Embryonic facial prominence (tissue), 1 donor: ENCODE results near the gene SAMD11.
A peak's percentile ranks its signal among the peaks of the same experiment; 100 is the strongest.
"Not testable (repeated sequence)": the region's sequence is repeated elsewhere in the genome, so short reads cannot be mapped to it uniquely, and the experiment has no call there.

Experiments used
- DNase-seq: peaks from one replicate; pipeline ENCODE4 v3.0.0-alpha.2; 2016; ENCODE audit errors: extremely low spot score

The SAMD11 gene

GRCh38 chr1:923131-923990 is at the start of gene SAMD11:
Gene SAMD11, plus strand, starts transcription at chr1:923923. Its CDS starts 509 bp downstream, at chr1:924432.
- DNase-seq, result no peak

- DNase-seq, result not testable (repeated sequence)
Observed at GRCh38 chr1:876428-877208, 47.1 kb upstream of the SAMD11 start.

- not testable (repeated sequence) for DNase-seq
Observed at GRCh38 chr1:877209-877986, 46.3 kb upstream of the SAMD11 start.

GRCh38 chr1:880511-880910 is 43.2 kb upstream of the SAMD11 start:
- not testable (repeated sequence) for DNase-seq

- not testable (repeated sequence) for DNase-seq
Observed at GRCh38 chr1:880915-881314, 42.8 kb upstream of the SAMD11 start.

GRCh38 chr1:886311-886710 is 37.4 kb upstream of the SAMD11 start:
- DNase-seq, result no peak

- no peak for DNase-seq
Observed at GRCh38 chr1:886760-887159, 37.0 kb upstream of the SAMD11 start.

GRCh38 chr1:888297-888696 is 35.4 kb upstream of the SAMD11 start:
- DNase-seq, result no peak

GRCh38 chr1:889774-890173 is 33.9 kb upstream of the SAMD11 start:
- DNase-seq, result not testable (repeated sequence)

- not testable (repeated sequence) for DNase-seq
Observed at GRCh38 chr1:890234-890633, 33.5 kb upstream of the SAMD11 start.

- no peak for DNase-seq
Observed at GRCh38 chr1:890661-891060, 33.1 kb upstream of the SAMD11 start.

- no peak for DNase-seq
Observed at GRCh38 chr1:897226-897625, 26.5 kb upstream of the SAMD11 start.

GRCh38 chr1:897951-898350 is 25.8 kb upstream of the SAMD11 start:
- DNase-seq, result not testable (repeated sequence)

GRCh38 chr1:899636-900317 is 23.9 kb upstream of the SAMD11 start:
- no peak for DNase-seq

GRCh38 chr1:901108-901859 is 22.4 kb upstream of the SAMD11 start:
- DNase-seq, result no peak

- no peak for DNase-seq
Observed at GRCh38 chr1:902802-903201, 20.9 kb upstream of the SAMD11 start.

- no peak for DNase-seq
Observed at GRCh38 chr1:903305-903704, 20.4 kb upstream of the SAMD11 start.

GRCh38 chr1:903721-904271 is 19.9 kb upstream of the SAMD11 start:
- DNase-seq, result no peak

GRCh38 chr1:904310-904950 is 19.3 kb upstream of the SAMD11 start:
- DNase-seq, result peak; percentile 62
